Measurements from ENCODE around the gene TMEM259.

GRCh38 chr19:1028062-1028926 is 7.4 kb upstream of the TMEM259 start:
- peak in 1 of 4 donors; percentile 61 for TF ChIP-seq POLR2A (IDR thresholded peaks at IDR 0.05)
- TF ChIP-seq, protein P1, sequence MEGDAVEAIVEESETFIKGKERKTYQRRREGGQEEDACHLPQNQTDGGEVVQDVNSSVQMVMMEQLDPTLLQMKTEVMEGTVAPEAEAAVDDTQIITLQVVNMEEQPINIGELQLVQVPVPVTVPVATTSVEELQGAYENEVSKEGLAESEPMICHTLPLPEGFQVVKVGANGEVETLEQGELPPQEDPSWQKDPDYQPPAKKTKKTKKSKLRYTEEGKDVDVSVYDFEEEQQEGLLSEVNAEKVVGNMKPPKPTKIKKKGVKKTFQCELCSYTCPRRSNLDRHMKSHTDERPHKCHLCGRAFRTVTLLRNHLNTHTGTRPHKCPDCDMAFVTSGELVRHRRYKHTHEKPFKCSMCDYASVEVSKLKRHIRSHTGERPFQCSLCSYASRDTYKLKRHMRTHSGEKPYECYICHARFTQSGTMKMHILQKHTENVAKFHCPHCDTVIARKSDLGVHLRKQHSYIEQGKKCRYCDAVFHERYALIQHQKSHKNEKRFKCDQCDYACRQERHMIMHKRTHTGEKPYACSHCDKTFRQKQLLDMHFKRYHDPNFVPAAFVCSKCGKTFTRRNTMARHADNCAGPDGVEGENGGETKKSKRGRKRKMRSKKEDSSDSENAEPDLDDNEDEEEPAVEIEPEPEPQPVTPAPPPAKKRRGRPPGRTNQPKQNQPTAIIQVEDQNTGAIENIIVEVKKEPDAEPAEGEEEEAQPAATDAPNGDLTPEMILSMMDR (IDR thresholded peaks at IDR 0.05) = no peak

Measured in esophagus squamous epithelium (tissue), 4 donors.